Fibroblast of lung (primary cell): Measurements from ENCODE around the gene SUMF1.

Source experiments
- EZH2 ChIP-seq: IDR thresholded peaks from 2 replicates; pipeline ENCODE4 v1.5.1; 2012; ENCODE audit warnings: low read length, control low read depth, mild to moderate bottlenecking; ENCODE audit errors: missing control alignments
- TF ChIP-seq, protein P1 (sequence below), 2 donors: IDR thresholded peaks in 1 of 2; conservative IDR thresholded peaks in 1 of 2; 1 replicate in 1 of 2; 2 replicates in 1 of 2; pipeline ENCODE4 v1.5.1; 2011 to 2012; ENCODE audit warnings: low read length in 2 of 2, control low read depth in 1 of 2, inconsistent platforms in 1 of 2, low read depth in 1 of 2, mild to moderate bottlenecking in 1 of 2

DNA sequence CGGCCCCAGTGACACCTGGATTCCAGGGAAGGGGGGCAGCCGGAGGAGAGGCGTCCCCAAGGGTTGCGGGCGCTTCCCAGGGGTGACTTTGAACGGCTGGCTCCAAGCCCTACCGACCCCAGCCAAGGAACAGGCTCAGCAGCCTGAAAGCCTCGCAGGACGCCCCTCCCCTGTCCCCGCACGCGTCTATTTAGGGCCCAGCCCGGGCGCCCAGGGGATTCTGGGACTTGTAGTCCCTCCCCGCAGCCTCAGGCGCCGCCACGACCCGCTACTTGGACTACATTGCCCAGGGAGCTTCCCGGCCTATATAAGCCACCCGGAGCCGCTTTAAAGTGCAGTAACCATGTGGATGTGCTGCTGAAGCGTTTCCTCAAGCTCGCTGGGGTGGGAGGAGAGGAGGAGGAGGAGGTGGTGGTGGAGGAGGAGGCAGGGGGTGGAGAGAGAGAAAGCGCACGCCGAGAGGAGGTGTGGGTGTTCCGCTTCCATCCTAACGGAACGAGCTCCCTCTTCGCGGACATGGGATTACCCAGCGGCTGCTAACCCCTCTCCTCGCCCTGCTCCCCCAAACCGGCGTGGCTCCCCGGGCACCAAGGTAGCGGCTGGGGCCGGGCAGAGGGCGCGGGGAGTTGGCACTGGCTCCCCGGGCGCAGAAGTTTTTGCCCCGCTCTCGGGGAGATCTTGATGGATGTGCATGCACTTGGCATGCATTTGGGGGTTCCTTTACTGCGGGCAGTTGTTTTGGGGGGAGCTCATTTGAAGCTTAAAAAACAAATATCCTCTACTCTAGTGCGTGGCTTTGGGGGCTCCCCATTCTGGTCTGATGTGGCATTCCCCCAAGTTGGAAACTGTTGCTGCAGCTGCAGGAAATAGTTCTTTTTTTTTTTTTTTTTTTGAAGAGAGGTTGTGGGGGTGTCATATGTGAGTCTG, 26.2 kb upstream of the SUMF1 start, which contains the start of gene ITPR1:
- TF ChIP-seq, protein P1, sequence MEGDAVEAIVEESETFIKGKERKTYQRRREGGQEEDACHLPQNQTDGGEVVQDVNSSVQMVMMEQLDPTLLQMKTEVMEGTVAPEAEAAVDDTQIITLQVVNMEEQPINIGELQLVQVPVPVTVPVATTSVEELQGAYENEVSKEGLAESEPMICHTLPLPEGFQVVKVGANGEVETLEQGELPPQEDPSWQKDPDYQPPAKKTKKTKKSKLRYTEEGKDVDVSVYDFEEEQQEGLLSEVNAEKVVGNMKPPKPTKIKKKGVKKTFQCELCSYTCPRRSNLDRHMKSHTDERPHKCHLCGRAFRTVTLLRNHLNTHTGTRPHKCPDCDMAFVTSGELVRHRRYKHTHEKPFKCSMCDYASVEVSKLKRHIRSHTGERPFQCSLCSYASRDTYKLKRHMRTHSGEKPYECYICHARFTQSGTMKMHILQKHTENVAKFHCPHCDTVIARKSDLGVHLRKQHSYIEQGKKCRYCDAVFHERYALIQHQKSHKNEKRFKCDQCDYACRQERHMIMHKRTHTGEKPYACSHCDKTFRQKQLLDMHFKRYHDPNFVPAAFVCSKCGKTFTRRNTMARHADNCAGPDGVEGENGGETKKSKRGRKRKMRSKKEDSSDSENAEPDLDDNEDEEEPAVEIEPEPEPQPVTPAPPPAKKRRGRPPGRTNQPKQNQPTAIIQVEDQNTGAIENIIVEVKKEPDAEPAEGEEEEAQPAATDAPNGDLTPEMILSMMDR (conservative IDR thresholded peaks at IDR 0.05 in 1 of 2, IDR thresholded peaks at IDR 0.05 in 1 of 2; ENCODE audit: low read depth in 1 of 2, low read length in 2 of 2) = peak in 1 of 2 donors; percentile 3
- no peak for TF ChIP-seq EZH2
